Measurements from ENCODE around the gene GEN1. TPM values are rescaled to one million over a fixed set of nuclear protein-coding genes. Genes with fewer than 3 reads are reported as not detected.

GEN1 gene
- total and polyA plus RNA-seq, 9 donors: 0.77 to 4.7 (median 2.3) TPM

- no peaks in the 10 kb centered on the region for H3K27me3 ChIP-seq
Observed at GRCh38 chr2:17805717-17806363, 51.9 kb downstream of the GEN1 start.

GRCh38 chr2:17813010-17813741 lies 59.2 kb downstream of the GEN1 start:
- no peaks in the 10 kb centered on the region for H3K4me1 ChIP-seq (ENCODE audit: insufficient read depth)
- DNase-seq: no peak
- 50 to 59% (median 55%) methylated on average over 5 of the region's 5 CpGs for WGBS, 3 donors
- no peaks in the 10 kb centered on the region for H3K9me3 ChIP-seq
- intact Hi-C loops (cut with DNase I): no loop called here
- no peak overlapping the region for H3K27ac ChIP-seq
- TF ChIP-seq EP300 (IDR thresholded peaks at IDR 0.05) (no peak), POLR2A (IDR thresholded peaks at IDR 0.05) (no peak), CTCF (IDR thresholded peaks at IDR 0.05) (no peak)
- H3K4me3 ChIP-seq: no peak overlapping the region
- H3K36me3 ChIP-seq: no peaks in the 10 kb centered on the region
- H3K27me3 ChIP-seq: no peaks in the 10 kb centered on the region

More at GRCh38 chr2:17805717-17806363, 51.9 kb downstream of the GEN1 start:
- no peak for DNase-seq
- Histone ChIP-seq H3K27ac (no peak overlapping the region), H3K9me3 (no peaks in the 10 kb centered on the region), H3K4me3 (no peak overlapping the region), H3K36me3 (no peaks in the 10 kb centered on the region), H3K4me1 (ENCODE audit: insufficient read depth) (no peaks in the 10 kb centered on the region)
- WGBS, 3 donors: 77 to 82% (median 82%) methylated on average over 8 of the region's 8 CpGs
- TF ChIP-seq CTCF (IDR thresholded peaks at IDR 0.05) (no peak), POLR2A (IDR thresholded peaks at IDR 0.05) (no peak), EP300 (IDR thresholded peaks at IDR 0.05) (no peak)
- intact Hi-C loops (cut with DNase I): no loop called here

GRCh38 chr2:17813742-17814473 lies 60.0 kb downstream of the GEN1 start:
- H3K36me3 ChIP-seq: no peaks in the 10 kb centered on the region
- intact Hi-C loops (cut with DNase I): no loop called here
- TF ChIP-seq EP300 (IDR thresholded peaks at IDR 0.05) (no peak), CTCF (IDR thresholded peaks at IDR 0.05) (no peak), POLR2A (IDR thresholded peaks at IDR 0.05) (no peak)
- no peak overlapping the region for H3K27ac ChIP-seq
- WGBS, 3 donors: 70 to 72% (median 72%) methylated on average over 5 of the region's 5 CpGs
- H3K4me3 ChIP-seq: no peak overlapping the region
- no peak for DNase-seq
- no peaks in the 10 kb centered on the region for H3K27me3 ChIP-seq
- no peaks in the 10 kb centered on the region for H3K9me3 ChIP-seq
- no peaks in the 10 kb centered on the region for H3K4me1 ChIP-seq (ENCODE audit: insufficient read depth)

GRCh38 chr2:17814601-17815000 lies 60.7 kb downstream of the GEN1 start:
- Histone ChIP-seq H3K9me3 (no peaks in the 10 kb centered on the region), H3K4me3 (no peak overlapping the region), H3K27ac (no peak overlapping the region), H3K27me3 (no peaks in the 10 kb centered on the region), H3K36me3 (no peaks in the 10 kb centered on the region), H3K4me1 (ENCODE audit: insufficient read depth) (no peaks in the 10 kb centered on the region)
- intact Hi-C loops (cut with DNase I): no loop called here
- TF ChIP-seq POLR2A (IDR thresholded peaks at IDR 0.05) (no peak), EP300 (IDR thresholded peaks at IDR 0.05) (no peak), CTCF (IDR thresholded peaks at IDR 0.05) (no peak)
- DNase-seq: no peak
- 93 to 97% (median 94%) methylated on average over 1 of the region's 1 CpG for WGBS, 3 donors

Data from ovary (tissue), 9 donors.